ENCODE data around the gene SMCO4.
"Not testable (repeated sequence)": the region's sequence is repeated elsewhere in the genome, so short reads cannot be mapped to it uniquely, and the experiment has no call there.

Gene SMCO4

DNA sequence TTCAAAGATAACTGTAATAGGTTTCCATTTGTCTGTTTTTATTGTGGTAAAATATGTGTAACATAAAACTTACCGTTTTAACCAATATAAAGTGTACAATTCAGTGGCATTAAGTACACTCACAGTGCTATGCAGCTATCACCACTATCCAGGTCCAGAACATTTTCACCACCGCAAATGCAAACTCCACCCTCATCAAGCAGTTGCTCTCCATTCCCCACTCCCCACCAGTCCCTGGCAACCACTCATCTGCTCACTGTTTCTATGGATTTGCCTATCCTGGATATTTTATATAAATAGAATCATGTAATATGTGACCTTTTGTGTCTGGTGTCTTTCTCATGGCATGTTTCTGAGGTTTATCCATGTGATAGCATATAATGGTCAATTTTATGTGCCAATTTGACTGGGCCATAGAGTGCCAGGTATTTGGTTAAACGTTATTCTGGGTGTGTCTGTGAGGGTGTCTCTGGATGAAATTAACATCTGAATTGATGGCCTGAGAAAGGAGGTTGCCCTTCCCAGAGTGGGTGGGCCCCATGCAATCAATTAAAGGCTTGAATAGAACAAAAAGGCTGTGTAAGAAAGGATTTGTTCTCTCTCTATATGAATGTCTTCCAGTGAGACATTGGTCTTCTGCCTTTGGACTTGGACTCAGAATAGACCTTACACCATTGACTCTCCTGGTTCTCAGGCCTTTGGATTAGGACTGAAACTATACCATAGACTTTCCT is 17.2 kb upstream of the SMCO4 start:
- DNase-seq (ENCODE audit: low read depth in 2 of 2) = no peak

DNA sequence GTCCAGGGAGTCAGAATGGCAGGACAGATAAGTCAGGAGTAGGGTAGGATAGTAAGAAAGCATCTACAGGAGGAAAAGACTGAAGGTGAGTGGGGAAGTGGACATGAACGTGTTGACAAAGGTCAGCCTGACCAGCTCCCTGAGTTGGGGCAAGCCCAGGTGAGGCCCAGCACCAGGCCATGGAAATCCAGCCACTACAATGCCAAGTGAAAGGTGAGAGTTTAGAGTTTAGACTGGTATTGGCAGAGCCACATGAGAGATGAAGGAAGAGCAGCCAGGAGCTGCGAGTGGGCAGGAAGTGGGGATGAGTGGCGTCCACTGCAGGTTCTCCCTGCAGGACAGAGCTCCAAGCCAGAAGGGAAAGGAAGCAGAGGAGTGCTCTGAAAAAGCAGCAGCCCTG is 16.5 kb upstream of the SMCO4 start:
- DNase-seq (ENCODE audit: low read depth in 2 of 2) = no peak

DNA sequence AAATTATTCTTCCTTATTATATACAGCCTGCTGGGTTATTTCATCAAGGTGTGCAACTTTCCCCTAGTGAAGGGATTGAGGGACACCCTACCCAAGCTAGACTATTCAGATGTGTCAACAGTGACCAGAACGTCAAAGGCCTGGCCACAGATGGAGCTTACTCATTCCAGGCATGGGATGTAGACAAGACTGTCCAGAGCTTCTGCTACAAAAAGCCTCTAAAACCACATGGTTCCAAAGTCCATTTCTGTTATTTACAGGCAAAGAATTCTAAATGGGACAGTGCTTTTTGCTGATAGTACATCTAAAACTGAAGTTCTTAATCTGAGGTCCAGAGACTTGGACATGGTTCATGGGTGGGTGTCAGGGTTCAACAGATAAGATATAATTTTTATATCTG is 9.7 kb upstream of the SMCO4 start:
- DNase-seq (ENCODE audit: low read depth in 2 of 2) = no peak

DNA sequence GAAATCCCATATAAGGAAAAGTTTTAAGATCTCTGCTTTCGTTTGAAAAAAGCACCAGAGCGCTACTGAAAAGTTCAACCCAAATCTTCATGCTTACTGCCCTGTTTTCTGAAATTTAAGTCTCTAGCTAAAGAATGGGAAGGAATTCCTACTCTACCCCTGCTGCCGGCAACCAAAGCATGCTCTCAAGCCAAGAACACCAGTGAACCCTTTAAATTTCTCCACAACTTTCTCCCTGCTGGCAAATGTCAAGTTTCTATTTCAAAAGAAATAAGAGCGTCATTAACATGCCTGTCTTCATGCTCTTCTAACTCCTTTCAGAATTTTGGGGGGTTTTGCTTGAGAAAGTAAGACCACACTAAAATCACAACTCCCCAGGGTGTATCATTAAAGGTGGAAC is 6.8 kb upstream of the SMCO4 start:
- no peak for DNase-seq (ENCODE audit: low read depth in 2 of 2)

DNA sequence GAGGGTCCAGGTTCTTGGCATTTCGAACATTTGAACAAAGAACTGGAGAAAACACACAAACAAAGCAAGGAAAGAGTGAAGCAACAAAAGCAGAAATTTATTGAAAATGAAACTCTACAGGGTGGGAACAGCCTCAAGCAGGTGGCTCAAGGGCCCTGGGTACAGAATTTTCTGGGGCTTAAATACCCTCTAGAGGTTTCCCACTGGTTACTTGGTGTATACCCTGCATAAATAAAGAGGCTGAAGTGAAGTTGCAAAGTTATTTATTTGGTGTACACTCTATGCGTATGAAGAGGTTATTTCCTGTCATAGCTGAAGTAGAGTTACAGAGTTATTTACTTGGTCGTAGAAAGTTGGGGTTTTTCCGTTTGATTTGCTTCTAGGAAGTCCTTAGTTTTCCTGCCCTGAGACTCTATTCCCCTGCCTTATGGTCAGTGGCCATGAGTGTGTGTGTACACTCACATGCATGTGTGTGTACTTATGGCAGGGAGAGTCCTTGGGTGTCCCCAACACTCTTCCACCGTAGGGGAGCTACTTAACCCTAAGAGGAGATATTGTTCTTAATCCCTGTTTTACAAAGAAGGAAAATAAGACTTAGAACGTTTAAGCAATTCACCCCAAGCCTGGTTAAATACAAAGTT is 5.6 kb upstream of the SMCO4 start:
- DNase-seq (ENCODE audit: low read depth in 2 of 2) = no peak

DNA sequence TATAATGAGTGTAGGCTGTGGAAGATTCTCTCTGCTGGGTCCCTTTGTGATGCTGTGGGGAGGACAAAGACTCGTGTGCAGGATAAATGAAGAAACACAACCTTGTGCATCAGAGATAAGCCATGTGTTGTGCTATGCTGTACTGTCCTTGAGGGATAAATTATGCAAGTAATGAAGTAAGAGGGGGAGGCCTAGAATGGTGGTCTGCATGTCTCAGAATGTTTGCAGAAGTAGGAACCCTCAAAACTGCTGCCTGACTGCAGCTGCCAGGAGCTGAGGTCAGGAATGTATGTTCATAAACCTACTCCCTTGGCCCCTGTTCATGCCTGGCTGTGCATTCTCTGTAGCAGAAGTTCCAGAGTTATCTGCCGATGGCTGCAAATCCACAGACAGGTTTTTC is 4.6 kb upstream of the SMCO4 start:
- DNase-seq (ENCODE audit: low read depth in 2 of 2) = no peak

DNA sequence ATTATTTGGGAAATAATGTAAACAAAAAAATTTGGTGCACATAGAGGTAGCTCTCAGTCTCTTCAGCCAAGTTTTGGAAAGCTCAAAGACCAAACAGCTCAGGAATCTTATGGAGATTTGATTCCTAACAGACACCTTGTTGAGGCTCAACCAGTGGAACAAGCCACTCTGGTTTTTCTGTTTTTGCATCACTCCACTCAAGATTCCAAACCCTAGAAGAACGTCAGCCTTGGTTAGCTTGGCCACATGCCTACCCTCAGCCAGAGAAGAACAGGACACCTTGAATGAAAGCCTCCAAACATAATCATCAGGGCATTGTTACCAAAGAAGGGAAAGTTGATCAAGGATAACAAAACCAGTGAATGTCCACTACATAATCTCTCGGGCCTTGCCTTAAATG is 3.8 kb upstream of the SMCO4 start:
- DNase-seq (ENCODE audit: low read depth in 2 of 2) = no peak

DNA sequence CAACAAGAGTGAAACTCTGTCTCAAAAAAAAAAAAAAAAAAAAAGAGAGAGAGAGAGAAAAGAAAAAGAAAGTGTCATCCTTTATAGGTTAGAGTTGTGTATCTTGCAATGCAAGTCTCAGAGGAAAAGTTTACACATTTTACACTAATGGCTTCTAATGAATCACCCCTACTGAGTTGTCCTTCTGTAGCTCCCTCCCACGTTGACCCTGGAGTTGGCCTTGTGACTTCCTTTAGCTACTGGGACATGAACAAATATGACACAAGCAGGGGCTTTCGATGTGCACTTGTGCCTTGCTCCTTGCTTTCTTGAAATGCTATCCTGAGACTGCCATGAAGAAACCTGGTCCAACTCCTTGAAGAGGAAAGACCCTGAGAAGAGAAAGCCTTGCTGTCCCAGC is 2.4 kb upstream of the SMCO4 start:
- DNase-seq (ENCODE audit: low read depth in 2 of 2) = no peak

DNA sequence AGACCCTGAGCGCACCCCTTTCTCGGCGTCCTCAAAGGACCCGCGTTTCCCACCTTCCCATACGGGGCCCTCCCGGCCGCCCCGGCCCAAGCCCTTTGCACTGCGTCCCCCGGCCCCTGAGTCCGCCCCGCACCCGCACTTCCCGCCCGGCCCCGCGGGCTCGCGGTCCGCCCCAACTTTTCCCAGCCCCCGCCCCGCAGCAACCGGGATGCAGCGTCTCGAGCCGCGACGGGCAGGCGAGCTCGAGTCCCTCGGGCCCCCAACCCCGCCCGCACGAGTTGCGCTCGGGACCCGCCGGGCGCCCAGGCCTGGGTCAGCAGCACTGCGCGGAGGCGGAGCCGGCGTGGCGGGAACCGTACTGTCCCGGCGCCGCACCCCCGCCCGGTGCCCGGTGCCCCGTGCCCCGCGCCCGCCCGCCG is 371 bp downstream of the SMCO4 start:
- no peak for DNase-seq (ENCODE audit: low read depth in 2 of 2)

DNA sequence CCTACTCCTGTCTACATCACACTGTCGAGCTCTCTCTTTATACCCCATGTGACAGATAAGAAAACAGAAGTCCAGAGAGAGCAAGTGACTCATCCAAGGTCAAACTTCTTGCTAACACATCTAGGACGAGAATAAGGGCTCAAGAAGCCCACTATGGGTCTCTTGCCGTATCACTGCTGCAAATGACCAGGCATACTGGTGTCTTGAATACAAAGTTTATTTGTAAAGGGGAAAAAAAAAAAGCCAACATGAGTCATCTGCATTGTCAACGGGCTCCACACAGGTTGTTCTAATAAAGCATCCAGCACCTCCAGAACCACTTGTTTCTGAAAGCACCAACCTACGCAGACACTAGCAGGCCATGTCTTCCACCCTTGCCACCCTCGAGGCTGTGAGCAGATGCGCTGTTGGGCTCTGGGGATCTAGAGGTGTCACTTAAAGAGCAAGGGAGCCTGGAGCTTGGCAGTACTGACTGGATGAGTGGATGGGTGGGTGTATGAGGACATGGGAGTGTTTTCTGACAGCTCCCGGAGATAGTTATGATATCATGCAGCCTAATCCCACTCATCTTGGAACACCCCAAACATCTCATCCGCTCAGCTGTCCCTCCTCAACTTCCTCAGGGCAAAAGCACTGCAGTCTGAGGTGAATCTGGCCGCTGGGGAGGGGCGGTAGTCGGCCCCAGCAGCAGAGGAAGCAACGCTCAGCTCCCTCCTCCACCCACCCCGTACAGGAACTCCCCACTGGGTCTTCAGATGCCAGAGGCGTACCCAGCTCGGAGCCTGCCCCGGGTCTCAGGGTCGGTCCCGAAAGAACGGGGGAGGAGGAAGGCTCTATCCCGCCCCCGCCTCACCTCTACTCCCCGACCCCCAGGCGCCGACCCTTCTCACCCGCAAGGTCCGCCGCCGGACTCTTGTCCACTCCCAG is 1.0 kb downstream of the SMCO4 start:
- DNase-seq (ENCODE audit: low read depth in 2 of 2) = no peak

DNA sequence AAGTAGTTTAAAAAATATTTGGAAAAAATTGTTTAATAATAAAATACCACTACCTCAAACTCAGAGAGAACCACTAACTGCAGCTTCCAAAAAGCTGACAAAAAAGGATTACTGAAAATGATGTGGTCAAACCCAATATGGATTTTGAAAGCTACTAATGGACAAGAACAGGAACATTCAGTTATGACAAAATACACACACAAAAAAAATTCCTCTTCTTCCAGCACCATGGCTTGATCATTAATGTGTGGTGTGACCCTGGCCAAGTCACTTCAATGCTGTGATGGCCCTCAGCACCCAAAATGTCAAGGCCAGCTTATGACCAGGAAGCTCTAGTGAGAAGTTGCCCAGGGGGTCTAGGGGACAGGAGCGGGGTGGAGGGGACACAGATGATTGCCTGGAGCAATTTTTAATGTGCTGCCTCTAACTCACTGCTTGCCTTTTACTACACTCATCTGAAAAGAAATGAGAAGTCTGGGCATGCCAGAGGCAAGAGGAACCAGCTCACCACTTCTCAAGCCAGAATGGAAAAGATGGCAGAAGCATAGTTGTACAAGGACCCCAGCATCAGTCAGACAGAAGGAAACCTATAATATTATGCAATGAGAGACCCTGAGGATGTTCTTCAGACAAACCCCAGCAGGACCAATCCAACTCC is 2.2 kb downstream of the SMCO4 start:
- no peak for DNase-seq (ENCODE audit: low read depth in 2 of 2)

DNA sequence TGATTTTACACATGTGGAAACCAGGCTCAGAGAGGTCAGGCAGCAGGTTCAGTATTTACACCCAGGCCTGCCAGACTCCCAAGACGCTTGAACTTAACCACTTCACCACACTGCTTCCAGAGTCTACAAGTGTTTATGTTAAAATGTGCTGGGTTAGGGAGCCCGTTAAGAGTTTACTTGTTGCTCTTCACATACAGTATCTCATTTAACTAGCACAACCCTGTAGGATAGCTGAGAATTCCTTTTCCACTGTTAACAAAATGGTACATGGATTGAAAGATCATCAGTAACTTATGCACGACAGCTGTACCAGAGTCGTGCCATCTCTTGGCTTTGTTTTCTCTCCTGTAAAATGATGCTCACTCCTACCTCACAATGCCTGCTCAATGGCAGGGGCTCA is 2.9 kb downstream of the SMCO4 start:
- DNase-seq (ENCODE audit: low read depth in 2 of 2) = no peak

DNA sequence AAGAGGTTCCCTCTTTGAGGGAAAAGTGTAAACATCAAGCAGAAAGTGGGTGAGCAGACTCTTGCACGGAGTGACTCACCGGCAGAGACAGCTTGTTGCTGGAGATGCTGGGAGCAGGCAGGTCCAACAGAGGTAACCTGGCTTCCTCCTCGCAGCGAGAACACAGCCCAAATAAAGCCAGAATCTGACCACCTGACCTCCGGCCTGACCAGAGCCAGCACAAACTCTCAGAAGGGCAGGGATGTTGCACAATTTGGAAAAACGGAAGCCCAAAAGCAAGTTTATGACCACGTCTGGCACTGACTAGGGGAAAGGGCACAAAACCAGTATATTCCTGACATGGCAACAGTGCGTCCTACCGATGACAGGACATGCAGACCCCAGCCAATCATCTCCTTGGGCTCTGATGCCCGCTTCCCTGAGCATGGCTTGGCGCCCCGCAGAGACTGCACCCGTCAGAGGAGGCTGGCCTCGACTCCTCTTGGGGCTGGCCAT is 5.4 kb downstream of the SMCO4 start:
- DNase-seq (ENCODE audit: low read depth in 2 of 2) = no peak

DNA sequence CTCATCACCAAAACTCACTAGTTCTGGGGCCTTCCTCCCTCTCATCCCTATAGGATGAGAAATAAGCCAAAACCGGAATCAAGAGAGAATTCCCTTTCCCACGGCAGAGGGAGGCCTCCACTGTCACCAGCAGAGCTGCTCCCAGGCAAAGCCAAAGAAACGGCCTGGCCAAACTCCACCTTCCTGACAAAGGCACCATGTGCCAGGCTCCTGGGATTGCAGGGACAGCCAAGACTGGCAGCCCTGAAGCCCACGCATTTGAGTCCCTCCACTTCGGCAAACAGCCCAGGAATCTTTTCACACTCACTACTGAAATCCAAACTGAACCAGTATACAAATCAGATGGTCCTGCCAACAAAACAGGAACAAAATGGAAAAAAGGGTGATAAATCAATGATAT is 6.1 kb downstream of the SMCO4 start:
- no peak for DNase-seq (ENCODE audit: low read depth in 2 of 2)

DNA sequence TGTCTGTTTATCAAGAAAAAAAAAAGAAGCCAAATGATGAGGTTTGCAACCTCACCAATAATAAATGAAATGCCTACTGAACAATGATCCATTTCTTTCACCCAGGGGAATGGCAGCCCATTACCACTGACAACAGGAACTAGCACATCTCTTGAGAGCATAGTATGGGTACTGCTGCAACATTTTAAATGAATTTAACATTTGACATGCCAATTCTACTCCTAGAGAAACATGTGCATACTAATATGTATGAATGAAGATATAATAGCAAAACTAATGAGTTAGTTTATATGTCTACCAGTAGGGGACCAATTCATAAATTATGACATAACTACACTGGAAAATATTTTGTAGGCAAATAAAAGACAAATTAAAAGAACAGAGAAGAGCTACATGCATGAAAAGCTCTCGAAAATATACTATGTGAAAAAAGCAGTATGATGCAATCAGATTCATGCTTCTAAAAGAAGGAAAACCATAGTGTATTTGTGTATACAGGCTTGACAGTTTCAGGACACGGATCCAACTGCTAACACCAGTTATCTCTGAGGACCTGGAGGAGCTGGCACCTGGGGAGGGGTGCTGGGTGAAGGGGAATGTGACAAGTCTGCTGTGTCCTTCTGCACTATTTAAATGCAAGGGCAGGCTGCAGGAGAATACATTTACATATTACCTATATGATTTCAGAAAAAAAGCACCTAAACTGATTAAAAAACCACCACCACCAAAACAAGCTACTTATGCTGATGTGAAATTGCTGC is 6.9 kb downstream of the SMCO4 start:
- no peak for DNase-seq (ENCODE audit: low read depth in 2 of 2)

DNA sequence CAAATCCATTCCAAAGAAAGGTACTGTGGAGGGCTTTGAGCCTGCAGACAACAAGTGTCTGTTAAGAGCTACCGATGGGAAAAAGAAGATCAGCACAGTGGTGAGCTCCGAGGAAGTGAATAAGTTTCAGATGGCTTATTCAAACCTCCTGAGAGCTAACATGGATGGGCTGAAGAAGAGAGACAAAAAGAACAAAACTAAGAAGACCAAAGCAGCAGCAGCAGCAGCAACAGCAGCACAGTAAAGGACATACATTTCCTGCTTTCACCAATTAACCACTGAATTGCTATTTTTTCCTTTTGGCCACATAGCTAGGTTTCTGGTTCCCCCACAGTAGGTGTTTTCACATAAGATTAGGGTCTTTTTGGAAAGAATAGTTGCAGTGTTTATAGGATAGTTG is 7.6 kb downstream of the SMCO4 start:
- DNase-seq (ENCODE audit: low read depth in 2 of 2) = not testable (repeated sequence)

DNA sequence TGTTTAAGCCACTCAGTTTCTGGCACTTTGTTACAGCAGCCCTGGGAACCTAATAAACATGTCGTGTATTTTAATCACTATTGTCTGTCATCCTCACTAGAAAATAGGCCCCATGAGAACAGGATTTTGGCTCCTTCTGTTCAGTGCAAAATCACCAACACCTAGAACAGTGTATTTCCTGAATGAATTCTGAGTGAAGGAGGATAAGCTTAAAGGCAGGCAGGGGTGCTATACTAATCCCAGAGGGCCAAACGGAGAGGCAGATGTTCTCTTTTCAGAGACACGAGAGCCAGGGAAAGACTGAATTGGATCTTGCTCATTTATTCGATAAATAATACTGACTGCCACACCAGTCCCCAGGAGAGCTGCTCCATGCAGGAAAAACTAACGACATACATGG is 10.4 kb downstream of the SMCO4 start:
- DNase-seq (ENCODE audit: low read depth in 2 of 2) = no peak

DNA sequence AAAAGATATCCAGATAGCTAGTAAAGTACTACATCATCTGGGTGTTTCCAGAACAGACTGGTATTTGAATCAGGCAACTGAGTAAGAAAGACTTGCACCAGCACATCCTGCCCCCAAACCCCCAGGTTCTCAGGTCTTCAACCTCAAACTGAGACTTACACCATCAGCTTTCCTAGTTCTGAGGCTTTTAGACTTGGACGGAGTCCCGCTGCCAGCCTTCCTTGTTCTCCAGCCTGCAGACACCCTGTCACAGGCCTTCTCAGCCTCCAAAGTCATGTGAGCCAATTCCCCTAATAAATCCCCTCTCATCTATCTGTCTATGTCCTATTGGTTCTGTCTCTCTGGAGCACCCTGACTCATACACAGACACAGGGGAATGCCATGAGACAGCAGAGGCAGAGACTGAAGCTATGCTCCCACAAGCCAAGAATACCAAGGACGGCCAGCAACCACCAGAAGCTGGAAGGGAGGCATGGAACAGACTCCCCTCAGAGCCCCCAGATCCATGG is 10.9 kb downstream of the SMCO4 start:
- no peak for DNase-seq (ENCODE audit: low read depth in 2 of 2)

DNA sequence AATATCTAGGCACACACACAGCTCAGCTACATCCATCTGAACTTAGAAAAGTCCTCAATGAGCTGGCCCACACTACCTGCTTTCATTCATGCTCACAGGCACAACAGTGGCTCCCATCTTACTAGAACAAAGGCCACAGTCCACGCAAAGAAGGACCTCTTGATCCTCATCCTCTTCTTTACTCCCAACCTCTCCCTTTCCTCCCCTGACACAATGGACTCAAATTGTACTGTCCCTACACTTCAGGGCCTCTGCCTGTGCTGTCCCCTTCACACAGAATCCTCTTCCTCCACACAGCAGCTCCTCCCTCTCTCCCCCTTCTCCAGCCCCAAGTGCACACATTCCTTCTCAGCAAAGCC is 12.7 kb downstream of the SMCO4 start:
- DNase-seq (ENCODE audit: low read depth in 2 of 2) = no peak

DNA sequence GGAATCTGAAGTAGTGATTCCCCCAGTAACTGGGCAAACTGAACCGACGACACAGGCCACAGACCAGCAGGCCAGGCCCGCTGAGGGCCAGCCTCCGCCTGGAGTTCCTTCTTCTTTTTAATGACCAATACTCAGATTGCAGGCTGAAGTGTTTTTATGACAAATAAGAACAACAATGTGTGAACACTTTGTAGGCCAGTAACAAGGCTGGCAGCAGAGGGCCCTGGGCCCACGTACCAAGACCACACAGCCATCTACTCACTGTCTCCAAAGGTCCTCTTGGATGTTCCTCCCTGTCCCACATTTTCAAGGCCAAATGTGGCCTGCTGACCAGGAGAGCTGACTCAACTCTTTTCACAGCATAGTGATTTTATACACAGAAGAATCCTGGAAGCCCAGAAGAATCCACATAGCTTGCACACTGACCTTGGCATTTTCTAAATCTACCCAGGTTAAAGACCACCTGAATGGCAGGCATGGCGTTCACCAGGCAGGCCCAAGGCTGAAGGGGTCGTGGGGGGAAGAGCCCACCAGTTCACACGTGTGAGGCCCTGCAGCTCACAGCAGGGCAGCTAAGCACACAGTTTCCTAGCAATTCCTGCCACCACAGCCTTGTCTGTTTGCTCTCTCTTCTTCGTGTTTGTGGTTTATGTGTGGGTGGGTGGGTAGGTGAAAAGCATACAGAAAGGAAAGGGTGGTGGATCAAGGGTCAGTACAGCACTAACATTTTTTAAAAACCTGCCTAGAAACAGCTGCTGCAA is 13.3 kb downstream of the SMCO4 start:
- no peak for DNase-seq (ENCODE audit: low read depth in 2 of 2)
